ENCODE results near the gene FOXP1. TPM values are rescaled to one million over a fixed set of nuclear protein-coding genes. Genes with fewer than 3 reads are reported as not detected.

Gene FOXP1
- polyA plus RNA-seq, 1 donor from 2014 or later = 5.6 TPM

- Histone ChIP-seq H3K36me3 (ENCODE audit: insufficient read depth, low read length) (no peaks in the 10 kb centered on the region), H3K9me2 (ENCODE audit: insufficient read depth, low read length) (no peaks in the 10 kb centered on the region), H4K20me1 (ENCODE audit: insufficient read depth) (no peaks in the 10 kb centered on the region), H3K79me2 (replicated peaks; ENCODE audit: insufficient read depth, low read length) (no peaks in the 10 kb centered on the region), H3F3A (ENCODE audit: insufficient read depth, low read length, poor library complexity, severe bottlenecking) (no peaks in the 10 kb centered on the region), H2AFZ (ENCODE audit: low read depth, low read length) (no peak overlapping the region), H3K27me3 (ENCODE audit: insufficient read depth, low read depth, low read length) (no peaks in the 10 kb centered on the region), H3K9me3 (ENCODE audit: low read length) (no peaks in the 10 kb centered on the region), H3K4me3 (ENCODE audit: low read length) (no peak overlapping the region), H3K9ac (ENCODE audit: low read length) (no peak overlapping the region), H3K27ac (ENCODE audit: low read length) (no peak overlapping the region), H3K4me2 (ENCODE audit: low read length) (no peak overlapping the region)
- no peak for TF ChIP-seq POLR2AphosphoS5 (IDR thresholded peaks at IDR 0.05)
- TF ChIP-seq RAD21 (conservative IDR thresholded peaks at IDR 0.05) = no peak
- no peak for TF ChIP-seq REST (IDR thresholded peaks at IDR 0.05; ENCODE audit: borderline replicate concordance)
- TF ChIP-seq TAF1 (IDR thresholded peaks at IDR 0.05; ENCODE audit: low read depth) = no peak
- no peak for TF ChIP-seq MXI1 (conservative IDR thresholded peaks at IDR 0.05; ENCODE audit: poor library complexity, severe bottlenecking)
- TF ChIP-seq SMC3 (conservative IDR thresholded peaks at IDR 0.05; ENCODE audit: poor library complexity) = no peak
- no peak for TF ChIP-seq EZH2 (IDR thresholded peaks at IDR 0.05; ENCODE audit: borderline replicate concordance, insufficient read depth, low read length, poor library complexity, severe bottlenecking)
- TF ChIP-seq CTCF (IDR thresholded peaks at IDR 0.05; ENCODE audit: poor library complexity, severe bottlenecking) = no peak
- no peak for TF ChIP-seq EP300 (conservative IDR thresholded peaks at IDR 0.05; ENCODE audit: poor library complexity, severe bottlenecking)
Measured at GRCh38 chr3:71505767-71506350, 77.7 kb downstream of the FOXP1 start.

GRCh38 chr3:71504250-71505036 lies 79.1 kb downstream of the FOXP1 start:
- Histone ChIP-seq H3F3A (ENCODE audit: insufficient read depth, low read length, poor library complexity, severe bottlenecking) (no peaks in the 10 kb centered on the region), H3K27me3 (ENCODE audit: insufficient read depth, low read depth, low read length) (no peaks in the 10 kb centered on the region), H2AFZ (ENCODE audit: low read depth, low read length) (no peak overlapping the region), H3K79me2 (replicated peaks; ENCODE audit: insufficient read depth, low read length) (no peaks in the 10 kb centered on the region), H4K20me1 (ENCODE audit: insufficient read depth) (no peaks in the 10 kb centered on the region), H3K27ac (ENCODE audit: low read length) (no peak overlapping the region), H3K9me2 (ENCODE audit: insufficient read depth, low read length) (no peaks in the 10 kb centered on the region), H3K9ac (ENCODE audit: low read length) (no peak overlapping the region), H3K36me3 (ENCODE audit: insufficient read depth, low read length) (no peaks in the 10 kb centered on the region), H3K9me3 (ENCODE audit: low read length) (no peaks in the 10 kb centered on the region), H3K4me2 (ENCODE audit: low read length) (no peak overlapping the region), H3K4me3 (ENCODE audit: low read length) (no peak overlapping the region)
- TF ChIP-seq CTCF (IDR thresholded peaks at IDR 0.05; ENCODE audit: poor library complexity, severe bottlenecking) (no peak), EP300 (conservative IDR thresholded peaks at IDR 0.05; ENCODE audit: poor library complexity, severe bottlenecking) (no peak), SMC3 (conservative IDR thresholded peaks at IDR 0.05; ENCODE audit: poor library complexity) (no peak), REST (IDR thresholded peaks at IDR 0.05; ENCODE audit: borderline replicate concordance) (no peak), TAF1 (IDR thresholded peaks at IDR 0.05; ENCODE audit: low read depth) (no peak), POLR2AphosphoS5 (IDR thresholded peaks at IDR 0.05) (no peak), RAD21 (conservative IDR thresholded peaks at IDR 0.05) (no peak), EZH2 (IDR thresholded peaks at IDR 0.05; ENCODE audit: borderline replicate concordance, insufficient read depth, low read length, poor library complexity, severe bottlenecking) (no peak), MXI1 (conservative IDR thresholded peaks at IDR 0.05; ENCODE audit: poor library complexity, severe bottlenecking) (no peak)
